Inflammatory macrophage (primary cell): ENCODE measurements around the gene KCTD16.

Experiments used
- DNase-seq, 2 donors: peaks; one replicate each; pipeline ENCODE4 v3.0.0-alpha.2; 2020 to 2022
- total RNA-seq, 18 experiments: gene quantifications; one replicate each; lab custom pipeline; 2026; ENCODE audit warnings: mixed read lengths in 6 of 18, inconsistent platforms in 2 of 18; lab: John Stamatoyannopoulos, UW

Gene KCTD16
- 0 to 0.30 (median 0.07) reads per million in 18 experiments for total RNA-seq

GRCh38 chr5:144170276-144171024 is at the start of gene KCTD16, which contains the start of gene YIPF5:
TSS of gene KCTD16 (plus strand) at chr5:144170873.
TSS of gene YIPF5 (minus strand) at chr5:144170659. CDS start at chr5:144169955, 704 bp downstream.
- peak; percentile 96 to 98 for DNase-seq

GRCh38 chr5:144121577-144121976 is 49.1 kb upstream of the KCTD16 start:
- DNase-seq, result no peak

DNA sequence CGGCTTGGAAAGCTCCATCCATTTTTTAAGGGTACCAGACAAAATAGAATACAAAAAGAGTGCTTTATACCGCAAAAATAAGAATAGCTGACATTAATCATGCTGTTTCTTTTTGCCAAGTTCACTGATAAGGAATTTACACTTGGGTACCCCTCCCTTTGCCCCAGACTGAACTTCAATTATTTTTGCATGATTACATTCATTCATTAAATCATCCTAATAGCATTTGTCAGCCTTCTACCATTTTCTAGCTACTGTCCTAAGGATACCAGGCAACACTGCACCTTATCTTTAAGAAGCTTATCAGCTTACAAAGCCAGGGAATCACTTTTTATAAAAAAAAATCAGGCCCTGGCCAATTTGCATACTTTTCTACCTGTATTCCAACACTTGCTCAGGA is 48.6 kb upstream of the KCTD16 start:
- DNase-seq, result no peak

DNA sequence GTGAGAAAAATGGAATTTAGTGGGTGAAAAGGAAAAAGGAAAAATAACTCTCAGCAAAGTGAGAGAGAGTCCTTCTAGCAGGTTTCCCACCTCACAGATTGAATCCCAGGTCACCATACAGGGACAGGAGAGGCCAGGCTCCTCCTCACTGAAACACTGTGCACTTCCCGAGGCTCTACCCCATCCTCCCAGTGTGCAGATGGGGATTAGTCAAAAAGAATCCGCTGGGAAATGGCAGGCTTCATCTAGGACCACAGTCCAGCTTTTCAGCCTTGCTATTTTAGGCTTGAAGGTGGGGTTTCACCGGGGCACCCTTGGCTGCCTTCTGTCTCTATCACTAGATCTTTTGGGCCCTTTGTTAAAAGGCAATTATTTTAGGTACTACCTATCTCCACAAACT is 48.0 kb upstream of the KCTD16 start:
- no peak for DNase-seq

DNA sequence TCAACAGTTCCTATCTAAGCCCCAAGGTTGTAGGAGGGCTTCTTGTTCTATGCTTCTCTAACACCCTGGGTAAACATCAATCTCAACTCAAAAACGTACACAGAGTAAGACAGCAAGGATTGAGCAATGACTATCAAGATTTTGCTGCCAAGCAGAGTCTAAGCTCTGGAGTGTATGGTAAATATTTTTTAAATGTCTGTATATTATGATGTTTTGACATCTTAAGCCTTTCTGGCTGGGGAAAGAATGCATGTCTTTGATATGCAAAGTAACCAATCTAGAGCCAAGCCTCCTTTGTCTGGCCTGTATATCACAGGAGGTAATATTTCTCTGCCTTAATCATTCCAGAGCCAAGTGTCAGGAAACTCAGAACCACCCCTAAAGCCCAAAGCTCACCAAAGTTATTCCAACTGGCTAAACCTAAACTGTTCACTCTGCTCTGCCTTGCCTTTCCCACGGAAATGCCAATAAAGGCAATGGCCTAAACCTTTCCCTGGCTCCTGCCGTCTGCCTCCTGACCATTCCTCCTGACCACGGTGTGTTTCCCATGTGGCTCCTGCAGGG is 45.4 kb upstream of the KCTD16 start:
- DNase-seq, result no peak

- DNase-seq, result no peak
These were observed 44.0 kb upstream of the KCTD16 start for GRCh38 chr5:144126707-144127106.

DNA sequence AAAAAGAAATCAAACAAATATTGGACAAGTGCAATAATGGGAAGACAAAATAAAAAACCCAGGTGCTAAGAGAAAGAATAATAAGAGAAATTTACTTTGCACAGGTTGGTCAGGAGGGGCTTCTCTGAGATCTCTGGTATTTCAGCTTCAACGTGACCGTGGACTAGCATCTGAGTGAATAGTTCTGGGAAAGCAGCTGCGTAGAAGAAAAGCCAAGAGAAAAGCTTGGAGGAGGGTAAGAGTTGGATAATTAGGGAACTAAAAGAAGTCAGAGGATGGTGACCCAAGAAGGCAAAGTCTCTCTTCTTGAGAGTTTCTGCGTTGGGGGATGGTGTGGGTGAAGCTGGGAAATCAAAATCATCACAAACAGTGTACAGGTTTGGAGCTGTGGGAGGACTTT is 41.8 kb upstream of the KCTD16 start:
- DNase-seq, result no peak

- no peak for DNase-seq
These were observed 40.4 kb upstream of the KCTD16 start for GRCh38 chr5:144130306-144130705.

DNA sequence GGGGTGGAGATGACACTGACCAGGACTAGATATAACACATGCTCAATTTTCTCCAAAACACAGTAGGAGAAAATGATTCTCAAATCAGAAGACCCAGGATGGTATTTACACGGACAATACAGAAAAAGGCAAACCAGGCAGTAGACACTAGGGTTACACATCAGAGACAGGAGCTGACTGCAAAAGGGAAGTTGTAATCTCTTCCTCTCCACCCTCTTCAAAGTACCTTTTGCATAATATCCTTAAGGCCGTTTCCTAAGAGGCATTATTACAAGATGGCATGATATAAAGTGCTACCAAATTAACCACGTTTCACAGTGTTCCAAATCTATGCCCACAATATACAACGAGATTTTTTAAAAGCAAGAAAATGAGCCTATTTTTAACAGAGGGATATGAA is 39.4 kb upstream of the KCTD16 start:
- peak; percentile 19 to 66 for DNase-seq

GRCh38 chr5:144133050-144133633 is 37.5 kb upstream of the KCTD16 start:
- DNase-seq, result no peak

GRCh38 chr5:144134194-144134826 is 36.4 kb upstream of the KCTD16 start:
- DNase-seq, result no peak

DNA sequence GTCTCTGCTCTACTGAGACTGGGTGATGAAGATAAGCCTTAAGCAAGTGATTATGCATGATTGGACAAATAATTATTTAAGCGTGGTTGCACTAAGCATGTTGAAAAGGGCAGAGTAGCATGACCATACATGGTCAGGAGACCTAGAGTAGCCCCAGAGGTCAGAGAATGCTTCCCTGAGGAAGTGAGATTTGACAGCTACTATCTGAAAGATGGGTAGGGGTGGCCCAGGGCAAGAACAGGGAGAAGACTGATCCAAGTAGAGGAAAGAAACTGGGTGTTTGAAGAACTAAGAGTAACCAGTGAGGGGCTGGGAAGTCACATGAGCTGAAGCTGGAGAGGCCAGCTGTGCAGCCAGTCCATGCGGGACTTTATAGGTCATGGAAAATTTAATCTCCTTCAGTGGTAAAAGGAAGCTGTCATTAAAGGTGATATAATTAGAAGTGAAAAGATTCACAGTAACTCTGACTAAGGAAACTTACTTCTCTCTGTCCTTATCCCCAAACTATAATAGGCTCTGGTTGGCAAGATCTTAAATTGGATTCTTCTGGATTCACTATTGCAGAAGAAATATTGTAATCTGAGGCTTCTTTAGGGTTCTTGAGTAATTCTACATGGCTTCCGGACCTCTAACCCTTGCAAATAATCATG is 35.4 kb upstream of the KCTD16 start:
- DNase-seq, result peak in 1 of 2 donors; percentile 16

GRCh38 chr5:144139586-144139985 is 31.1 kb upstream of the KCTD16 start:
- DNase-seq, result no peak

- DNase-seq, result no peak
These were observed 29.1 kb upstream of the KCTD16 start for GRCh38 chr5:144141585-144141984.

GRCh38 chr5:144142139-144142823 is 28.4 kb upstream of the KCTD16 start:
- DNase-seq, result peak; percentile 5 to 16

DNA sequence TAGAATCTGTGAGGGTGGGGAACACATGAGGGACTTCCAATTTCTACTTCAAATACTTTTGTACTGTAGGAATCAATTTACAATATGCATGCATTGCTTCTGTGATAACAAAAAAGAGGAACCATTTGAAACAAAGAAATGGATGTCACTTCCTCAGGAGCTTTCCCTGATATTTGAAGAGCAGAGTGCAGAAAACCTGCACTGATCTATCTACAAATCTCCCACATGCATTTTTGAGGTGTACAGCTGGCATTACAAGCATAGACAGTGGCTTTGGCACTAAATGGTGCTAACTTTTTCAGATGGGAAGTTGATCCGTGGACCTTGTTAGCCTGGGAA is 27.9 kb upstream of the KCTD16 start:
- no peak for DNase-seq

DNA sequence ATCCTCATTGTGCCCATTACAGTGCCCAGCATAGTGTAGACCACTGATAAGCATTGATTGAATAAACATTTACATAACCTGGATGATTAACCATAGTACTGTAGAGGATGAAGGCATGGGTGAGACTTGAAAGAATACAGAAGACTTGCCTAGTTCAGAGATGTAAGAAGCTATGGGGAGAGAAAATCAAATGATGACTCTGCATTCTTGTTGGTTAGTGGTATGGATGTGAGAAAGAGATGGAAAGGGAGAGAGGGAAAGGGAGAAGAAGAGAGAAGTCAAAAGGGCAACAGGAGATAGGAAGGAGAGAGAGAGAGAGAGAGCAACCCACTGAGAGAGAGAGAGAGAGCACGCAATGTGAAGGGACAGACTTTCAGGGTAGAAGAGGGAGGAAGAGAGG is 27.0 kb upstream of the KCTD16 start:
- no peak for DNase-seq

DNA sequence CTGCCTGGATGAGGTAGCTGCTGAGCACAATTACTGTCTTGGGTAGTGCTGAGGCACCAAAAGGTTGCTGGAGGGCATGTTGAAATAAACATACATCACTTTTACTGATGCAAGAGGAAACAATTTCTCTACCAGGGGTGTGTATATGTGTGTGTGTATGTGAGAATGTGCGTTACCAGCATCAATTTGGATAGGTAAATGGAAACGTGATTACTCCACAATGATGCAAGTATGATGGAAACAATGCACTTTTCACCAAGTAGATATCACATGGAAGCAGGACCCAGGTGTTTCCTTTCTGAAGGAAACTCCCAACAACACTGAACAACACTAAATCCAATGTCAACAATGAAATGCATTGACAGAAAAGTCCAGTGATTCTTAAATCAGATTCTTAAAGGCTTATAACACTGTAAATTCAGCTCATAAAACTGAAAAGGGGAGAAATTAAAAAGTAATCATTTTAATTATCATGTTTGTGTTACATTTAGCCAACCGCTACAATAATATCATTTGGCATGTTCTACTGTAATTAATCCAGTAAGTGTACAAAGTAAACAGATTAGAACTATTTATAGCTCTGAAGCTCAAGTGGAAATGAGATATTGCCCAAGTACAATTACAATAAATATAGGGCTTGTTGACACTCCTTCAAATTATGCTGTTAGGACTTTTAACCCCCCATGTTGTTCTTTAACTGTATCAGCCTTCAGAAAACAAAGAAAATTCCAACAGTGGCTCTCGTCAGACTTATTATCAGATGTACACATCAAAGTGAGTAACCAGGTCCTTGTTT is 25.5 kb upstream of the KCTD16 start:
- no peak for DNase-seq

GRCh38 chr5:144151026-144151425 is 19.6 kb upstream of the KCTD16 start:
- DNase-seq, result no peak

GRCh38 chr5:144156767-144157171 is 13.9 kb upstream of the KCTD16 start:
- no peak for DNase-seq

- DNase-seq, result no peak
These were observed 8.0 kb upstream of the KCTD16 start for GRCh38 chr5:144162686-144163085.

DNA sequence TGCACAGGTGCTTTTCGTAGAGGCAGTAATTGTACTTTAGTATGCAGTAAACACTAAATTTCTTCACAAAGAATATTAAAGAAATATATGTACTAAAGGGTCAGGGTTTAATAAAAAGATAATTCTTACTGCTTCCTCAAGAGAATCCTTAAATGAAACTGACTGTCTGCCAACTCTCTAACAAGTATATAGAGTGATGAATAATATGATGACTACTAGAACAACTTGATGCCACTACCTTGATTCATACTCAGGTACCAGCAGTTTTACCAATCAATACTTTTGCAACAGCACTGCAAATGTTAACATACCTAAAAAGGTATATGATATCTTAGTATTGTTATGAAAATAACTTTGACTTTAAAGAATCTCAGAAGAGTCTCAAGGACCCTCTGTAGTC is 4.0 kb upstream of the KCTD16 start:
- no peak for DNase-seq
